HCT116 (cell line): ENCODE results near the gene TNS2. TPM values are rescaled to one million over a fixed set of nuclear protein-coding genes. Genes with fewer than 3 reads are reported as not detected.

Source experiments
- ATAC-seq: fragments of 200-7000 bp; cut with Tn5 transposase; 2 replicates; pipeline ENCODE4 v1.9.1; 2020; ENCODE audit warnings: mild to moderate bottlenecking, moderate library complexity
- BruUV-seq: library from RNA; stranded (reverse); fragments of 400-500 nt; replicated peaks from 2 replicates; lab custom pipeline; 2021; lab: Mats Ljungman, UMichigan
- CTCF ChIA-PET: fragments of 300-600 bp; sonication (Branson Sonifier 250); formaldehyde crosslinking; loops from one replicate; lab custom pipeline; 2021; ENCODE audit warnings: antibody characterized with exemption; lab: Charles Lee
- POLR2A ChIA-PET: fragments of 300-600, 350-600 bp; sonication (Branson Sonifier 250); formaldehyde crosslinking; loops from one replicate; lab custom pipeline; 2021; ENCODE audit warnings: antibody characterized with exemption; lab: Charles Lee
- RAD21 ChIA-PET, 2 experiments: fragments of 300-600 bp; sonication (Branson Sonifier 250); formaldehyde crosslinking; loops; one replicate each; lab custom pipeline; 2023; ENCODE audit warnings: low total read pairs in 2 of 2; ENCODE audit not compliant: uncharacterized antibody in 2 of 2, unreplicated experiment in 2 of 2, low non-redundant PET in 1 of 2; lab: Charles Lee
- DNase-seq: peaks from one replicate; pipeline ENCODE4 v3.0.0-alpha.2; 2010; ENCODE audit warnings: low read depth, low spot score
- H2AFZ ChIP-seq: fragments of 200-600 bp; shearing (Covaris generic), sonication (generic); 2 replicates; pipeline ENCODE4 v1.6.1; 2017; ENCODE audit warnings: low read depth, mixed run types, mixed read lengths, antibody characterized with exemption, low read length; ENCODE audit not compliant: poor library complexity, severe bottlenecking
- H3K27ac ChIP-seq: 2 replicates; pipeline ENCODE4 v1.5.1; 2012; ENCODE audit warnings: low read depth, low read length
- H3K27me3 ChIP-seq: fragments of 200-600 bp; sonication (generic); 2 replicates; pipeline ENCODE4 v1.6.1; 2016; ENCODE audit warnings: mixed run types, low read length, mixed read lengths; ENCODE audit not compliant: insufficient read depth
- H3K36me3 ChIP-seq, 2 experiments: fragments of 200-500 bp in 1 of 2; fragments of 200-600 bp in 1 of 2; sonication (Bioruptor generic) in 1 of 2; sonication (generic) in 1 of 2; 2 replicates each; pipeline versions ENCODE4 v1.5.1 to v1.6.1; 2014 to 2016; ENCODE audit warnings: low read length in 2 of 2, inconsistent platforms in 1 of 2, mixed read lengths in 1 of 2, mixed run types in 1 of 2; ENCODE audit not compliant: insufficient read depth in 2 of 2, control insufficient read depth in 1 of 2
- H3K4me1 ChIP-seq, 2 experiments: fragments of 200-600 bp in 1 of 2; sonication (generic) in 1 of 2; 2 replicates each; pipeline versions ENCODE4 v1.5.1 to v1.6.1; 2012 to 2017; ENCODE audit warnings: low read length in 2 of 2, inconsistent platforms in 1 of 2, mild to moderate bottlenecking in 1 of 2, mixed read lengths in 1 of 2, mixed run types in 1 of 2, moderate library complexity in 1 of 2; ENCODE audit not compliant: insufficient read depth in 2 of 2, control insufficient read depth in 1 of 2
- H3K4me2 ChIP-seq: fragments of 200-600 bp; sonication (generic); 2 replicates; pipeline ENCODE4 v1.6.1; 2017; ENCODE audit warnings: mixed run types, low read length, mixed read lengths
- H3K4me3 ChIP-seq, 2 experiments: fragments of 200-600 bp in 1 of 2; sonication (generic) in 1 of 2; replicated peaks in 1 of 2; 2 replicates each; pipeline ENCODE4 v1.5.1; 2011 to 2016; ENCODE audit warnings: low read length in 2 of 2, control low read depth in 1 of 2, low read depth in 1 of 2, mild to moderate bottlenecking in 1 of 2, mixed read lengths in 1 of 2, mixed run types in 1 of 2
- H3K79me2 ChIP-seq: fragments of 200-600 bp; sonication (generic); 2 replicates; pipeline ENCODE4 v1.6.1; 2017; ENCODE audit warnings: mild to moderate bottlenecking, mixed run types, low read length, moderate library complexity, mixed read lengths; ENCODE audit not compliant: insufficient read depth
- H3K9ac ChIP-seq: fragments of 200-600 bp; sonication (generic); 2 replicates; pipeline ENCODE4 v1.6.1; 2016; ENCODE audit warnings: low read length, mixed read lengths
- H3K9me2 ChIP-seq: fragments of 200-600 bp; sonication (generic), shearing (Covaris generic); 2 replicates; pipeline ENCODE4 v1.6.1; 2017; ENCODE audit warnings: mixed run types, mild to moderate bottlenecking, moderate library complexity; ENCODE audit not compliant: insufficient read depth
- H3K9me3 ChIP-seq, 2 experiments: fragments of 200-500 bp in 1 of 2; fragments of 200-600 bp in 1 of 2; sonication (Bioruptor generic) in 1 of 2; sonication (generic) in 1 of 2; 2 replicates each; pipeline ENCODE4 v1.6.1; 2014 to 2017; ENCODE audit warnings: low read length in 2 of 2, mixed read lengths in 2 of 2, inconsistent platforms in 1 of 2, low read depth in 1 of 2, mild to moderate bottlenecking in 1 of 2, mixed run types in 1 of 2, moderate library complexity in 1 of 2; ENCODE audit not compliant: control insufficient read depth in 1 of 2, insufficient read depth in 1 of 2
- H4K20me1 ChIP-seq: fragments of 200-600 bp; sonication (generic), shearing (Covaris generic); 2 replicates; pipeline ENCODE4 v1.6.1; 2017; ENCODE audit warnings: mixed run types, mild to moderate bottlenecking, moderate library complexity; ENCODE audit not compliant: insufficient read depth
- CBX3 ChIP-seq: IDR thresholded peaks from 2 replicates; pipeline ENCODE4 v1.6.1; 2012; ENCODE audit warnings: low read depth
- EGR1 ChIP-seq: IDR thresholded peaks from 2 replicates; pipeline ENCODE4 v1.6.1; 2012; ENCODE audit warnings: low read depth
- ELF1 ChIP-seq: IDR thresholded peaks from 2 replicates; pipeline ENCODE4 v1.6.1; 2012; ENCODE audit warnings: low read depth, borderline replicate concordance
- EZH2 ChIP-seq: fragments of 200-600 bp; sonication (generic); IDR thresholded peaks from 2 replicates; pipeline ENCODE4 v1.6.1; 2017; ENCODE audit warnings: antibody characterized with exemption, mixed run types
- EZH2phosphoT487 ChIP-seq: fragments of 200-600 bp; IDR thresholded peaks from 2 replicates; pipeline ENCODE4 v1.6.1; 2018; ENCODE audit warnings: antibody characterized with exemption, borderline replicate concordance
- JUND ChIP-seq: IDR thresholded peaks from 2 replicates; pipeline ENCODE4 v1.6.1; 2012
- POLR2A ChIP-seq: IDR thresholded peaks from 2 replicates; pipeline ENCODE4 v1.7.0; 2011; ENCODE audit warnings: borderline replicate concordance; ENCODE audit not compliant: insufficient read depth, insufficient read length; ENCODE audit errors: extremely low read depth
- POLR2AphosphoS5 ChIP-seq: IDR thresholded peaks from 2 replicates; pipeline ENCODE4 v1.6.1; 2011; ENCODE audit warnings: mild to moderate bottlenecking, low read depth, low read length, moderate library complexity
- RAD21 ChIP-seq: IDR thresholded peaks from 2 replicates; pipeline ENCODE4 v1.6.1; 2012; ENCODE audit warnings: low read depth, mild to moderate bottlenecking
- SIN3A ChIP-seq: IDR thresholded peaks from 2 replicates; pipeline ENCODE4 v1.6.1; 2012; ENCODE audit warnings: low read depth
- SP1 ChIP-seq: IDR thresholded peaks from 2 replicates; pipeline ENCODE4 v1.6.1; 2012; ENCODE audit warnings: low read depth
- SRF ChIP-seq: IDR thresholded peaks from 2 replicates; pipeline ENCODE4 v1.6.1; 2012; ENCODE audit warnings: low read depth
- TCF7L2 ChIP-seq: IDR thresholded peaks from 2 replicates; pipeline ENCODE4 v1.7.0; 2011; ENCODE audit warnings: borderline replicate concordance, inconsistent platforms; ENCODE audit not compliant: insufficient read depth, insufficient read length; ENCODE audit errors: extremely low read depth
- ZNF274 ChIP-seq: fragments of 200-500 bp; sonication (Bioruptor generic); IDR thresholded peaks from 2 replicates; pipeline ENCODE4 v1.6.1; 2014; ENCODE audit warnings: mild to moderate bottlenecking, low read depth, low read length, inconsistent platforms
- intact Hi-C: fragments of 100-400 bp; cut with micrococcal nuclease; formaldehyde crosslinking; loops from 2 replicates; pipeline ENCODE4 v1.10.0; 2022
- total RNA-seq: library from RNA; stranded (reverse); gene quantifications from one replicate; pipeline ENCODE4 v1.2.1, GENCODE V29; 2021; ENCODE audit not compliant: unreplicated experiment
- TF ChIP-seq, protein P1 (sequence below), 3 experiments: fragments of 200-600 bp in 1 of 3; sonication (generic) in 1 of 3; IDR thresholded peaks in 2 of 3; conservative IDR thresholded peaks in 1 of 3; 2 replicates each; pipeline ENCODE4 v1.5.1; 2012 to 2017; ENCODE audit warnings: low read depth in 2 of 3, low read length in 2 of 3, antibody characterized with exemption in 1 of 3, borderline replicate concordance in 1 of 3, control low read depth in 1 of 3, mild to moderate bottlenecking in 1 of 3, mixed read lengths in 1 of 3, mixed run types in 1 of 3, moderate library complexity in 1 of 3; ENCODE audit not compliant: insufficient read depth in 1 of 3
- TF ChIP-seq, protein P2 (sequence below): IDR thresholded peaks from 2 replicates; pipeline ENCODE4 v1.6.1; 2012
- TF ChIP-seq, protein P3 (sequence below): IDR thresholded peaks from 2 replicates; pipeline ENCODE4 v1.6.1; 2011; ENCODE audit warnings: mild to moderate bottlenecking, low read length, moderate library complexity; ENCODE audit not compliant: insufficient replicate concordance; ENCODE audit errors: extremely low read depth

The TNS2 gene
- total RNA-seq, 1 experiment from 2014 or later, result 25.7 TPM

DNA sequence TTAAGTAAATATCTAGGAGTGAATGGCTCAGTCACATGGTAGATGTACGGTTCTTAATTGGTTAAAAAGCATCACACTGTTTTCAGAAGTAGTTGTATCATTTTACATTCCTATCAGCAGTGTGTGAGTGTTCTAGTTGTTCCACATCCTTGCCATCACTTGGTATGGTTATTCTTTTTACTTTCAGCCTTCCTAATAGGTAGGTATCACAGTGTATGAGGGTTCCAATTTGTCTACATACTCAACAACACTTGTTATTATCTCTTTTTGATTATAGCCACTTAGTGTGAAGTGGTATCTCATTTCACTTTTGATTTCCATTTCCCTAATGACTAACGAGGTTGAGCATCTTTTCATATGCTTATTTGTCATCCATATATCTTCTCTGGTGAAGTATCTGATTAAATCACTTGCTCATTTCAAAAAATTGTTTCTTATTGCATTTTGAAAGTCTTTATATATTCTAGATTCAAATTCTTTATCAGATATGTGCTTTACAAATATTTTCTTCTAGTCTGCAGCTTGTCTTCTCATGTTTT lies 32.8 kb downstream of the TNS2 start:
- H3K9ac ChIP-seq, result no peak overlapping the region
- BruUV-seq, result no TSS peak
- DNase-seq (no peak), ATAC-seq (no peak)
- H3K27ac ChIP-seq, result no peak overlapping the region
- no peak overlapping the region for H3K4me3 ChIP-seq
- RAD21 ChIA-PET, result no interaction called here
- H4K20me1 ChIP-seq, result no peaks in the 10 kb centered on the region
- H3K4me1 ChIP-seq, result peaks cover 9 to 25% of the 10 kb centered on the region in 2 experiments
- H3K9me2 ChIP-seq, result no peaks in the 10 kb centered on the region
- no peaks in the 10 kb centered on the region; a peak in 1 of 4 replicates for H3K36me3 ChIP-seq
- intact Hi-C loops, result no loop called here
- no peaks in the 10 kb centered on the region for H3K27me3 ChIP-seq
- no peak overlapping the region for H2AFZ ChIP-seq
- H3K9me3 ChIP-seq, result peaks cover 0 to 8% of the 10 kb centered on the region in 2 experiments; a peak in 2 of 4 replicates
- H3K79me2 ChIP-seq, result peaks cover 12% of the 10 kb centered on the region; the same call in 1 of the 2 replicates
- TF ChIP-seq POLR2AphosphoS5 (no peak), SRF (no peak), ELF1 (no peak), POLR2A (no peak), EZH2 (no peak), SP1 (no peak)
- TF ChIP-seq, protein P1, sequence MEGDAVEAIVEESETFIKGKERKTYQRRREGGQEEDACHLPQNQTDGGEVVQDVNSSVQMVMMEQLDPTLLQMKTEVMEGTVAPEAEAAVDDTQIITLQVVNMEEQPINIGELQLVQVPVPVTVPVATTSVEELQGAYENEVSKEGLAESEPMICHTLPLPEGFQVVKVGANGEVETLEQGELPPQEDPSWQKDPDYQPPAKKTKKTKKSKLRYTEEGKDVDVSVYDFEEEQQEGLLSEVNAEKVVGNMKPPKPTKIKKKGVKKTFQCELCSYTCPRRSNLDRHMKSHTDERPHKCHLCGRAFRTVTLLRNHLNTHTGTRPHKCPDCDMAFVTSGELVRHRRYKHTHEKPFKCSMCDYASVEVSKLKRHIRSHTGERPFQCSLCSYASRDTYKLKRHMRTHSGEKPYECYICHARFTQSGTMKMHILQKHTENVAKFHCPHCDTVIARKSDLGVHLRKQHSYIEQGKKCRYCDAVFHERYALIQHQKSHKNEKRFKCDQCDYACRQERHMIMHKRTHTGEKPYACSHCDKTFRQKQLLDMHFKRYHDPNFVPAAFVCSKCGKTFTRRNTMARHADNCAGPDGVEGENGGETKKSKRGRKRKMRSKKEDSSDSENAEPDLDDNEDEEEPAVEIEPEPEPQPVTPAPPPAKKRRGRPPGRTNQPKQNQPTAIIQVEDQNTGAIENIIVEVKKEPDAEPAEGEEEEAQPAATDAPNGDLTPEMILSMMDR (IDR thresholded peaks at IDR 0.05 in 2 of 3, conservative IDR thresholded peaks at IDR 0.05 in 1 of 3; ENCODE audit: borderline replicate concordance in 1 of 3, insufficient read depth in 1 of 3, low read depth in 2 of 3, low read length in 2 of 3), result no peak
- TF ChIP-seq, all 23 proteins: peak for 0
- POLR2A ChIA-PET, result no interaction called here
- CTCF ChIA-PET, result interaction anchor here (1.0 kb wide), 1 partner anchor 17 kb away, joined by 3 read pairs; no protein-coding TSS in a partner anchor
- H3K4me2 ChIP-seq, result no peak overlapping the region

DNA sequence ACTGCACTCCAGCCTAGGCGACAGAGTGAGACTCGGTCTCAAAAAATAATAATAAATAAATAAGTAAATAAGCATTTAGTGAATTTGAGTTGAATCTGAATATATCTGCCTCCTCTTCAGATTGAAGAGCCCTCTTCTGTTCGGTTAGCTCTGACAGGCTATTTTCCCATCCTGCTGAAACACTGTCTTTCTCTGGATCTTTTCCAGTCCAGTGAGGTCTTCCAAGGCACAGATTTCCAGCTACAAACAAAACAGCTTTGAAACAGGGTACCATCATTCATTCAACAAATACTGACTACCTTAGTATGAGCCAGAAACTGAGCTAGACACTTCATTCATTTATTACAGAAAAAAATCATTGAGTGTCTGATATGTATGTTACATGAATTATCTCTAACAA lies 36.5 kb downstream of the TNS2 start:
- RAD21 ChIA-PET, result interaction anchor here in 1 of 2 experiments (0.7 kb wide), 1 partner anchor 21 kb away, joined by 3 read pairs; no protein-coding TSS in a partner anchor
- CTCF ChIA-PET, result interaction anchor here (1.3 to 1.4 kb wide), 2 partner anchors 20 to 24 kb away, joined by 3 read pairs; no protein-coding TSS in a partner anchor
- Histone ChIP-seq H3K4me1 (no peaks in the 10 kb centered on the region), H3K4me3 (no peak overlapping the region), H3K27ac (no peak overlapping the region), H3K36me3 (no peaks in the 10 kb centered on the region), H3K4me2 (no peak overlapping the region), H2AFZ (no peak overlapping the region), H3K9me2 (no peaks in the 10 kb centered on the region; the same call in 1 of the 2 replicates), H3K9ac (no peak overlapping the region), H4K20me1 (no peaks in the 10 kb centered on the region), H3K27me3 (no peaks in the 10 kb centered on the region), H3K79me2 (no peaks in the 10 kb centered on the region), H3K9me3 (peaks cover 0 to 8% of the 10 kb centered on the region in 2 experiments; a peak in 2 of 4 replicates)
- ATAC-seq (no peak), DNase-seq (no peak)
- intact Hi-C loops, result no loop called here
- POLR2A ChIA-PET, result no interaction called here
- BruUV-seq, result no TSS peak
- TF ChIP-seq EGR1 (no peak), SIN3A (no peak), EZH2phosphoT487 (no peak), CBX3 (no peak), TCF7L2 (no peak), ELF1 (no peak), ZNF274 (no peak), EZH2 (no peak), RAD21 (no peak), JUND (no peak)
- TF ChIP-seq, protein P2, sequence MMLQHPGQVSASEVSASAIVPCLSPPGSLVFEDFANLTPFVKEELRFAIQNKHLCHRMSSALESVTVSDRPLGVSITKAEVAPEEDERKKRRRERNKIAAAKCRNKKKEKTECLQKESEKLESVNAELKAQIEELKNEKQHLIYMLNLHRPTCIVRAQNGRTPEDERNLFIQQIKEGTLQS, result no peak
- TF ChIP-seq, protein P3, sequence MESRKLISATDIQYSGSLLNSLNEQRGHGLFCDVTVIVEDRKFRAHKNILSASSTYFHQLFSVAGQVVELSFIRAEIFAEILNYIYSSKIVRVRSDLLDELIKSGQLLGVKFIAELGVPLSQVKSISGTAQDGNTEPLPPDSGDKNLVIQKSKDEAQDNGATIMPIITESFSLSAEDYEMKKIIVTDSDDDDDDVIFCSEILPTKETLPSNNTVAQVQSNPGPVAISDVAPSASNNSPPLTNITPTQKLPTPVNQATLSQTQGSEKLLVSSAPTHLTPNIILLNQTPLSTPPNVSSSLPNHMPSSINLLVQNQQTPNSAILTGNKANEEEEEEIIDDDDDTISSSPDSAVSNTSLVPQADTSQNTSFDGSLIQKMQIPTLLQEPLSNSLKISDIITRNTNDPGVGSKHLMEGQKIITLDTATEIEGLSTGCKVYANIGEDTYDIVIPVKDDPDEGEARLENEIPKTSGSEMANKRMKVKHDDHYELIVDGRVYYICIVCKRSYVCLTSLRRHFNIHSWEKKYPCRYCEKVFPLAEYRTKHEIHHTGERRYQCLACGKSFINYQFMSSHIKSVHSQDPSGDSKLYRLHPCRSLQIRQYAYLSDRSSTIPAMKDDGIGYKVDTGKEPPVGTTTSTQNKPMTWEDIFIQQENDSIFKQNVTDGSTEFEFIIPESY, result no peak
